ENCODE data around the gene TRAF7. TPM values are rescaled to one million over a fixed set of nuclear protein-coding genes. Genes with fewer than 3 reads are reported as not detected.
"Not testable (repeated sequence)": the region's sequence is repeated elsewhere in the genome, so short reads cannot be mapped to it uniquely, and the experiment has no call there.

The TRAF7 gene
- total and polyA plus RNA-seq, 7 donors, result 15.6 to 47.5 (median 38.6) TPM

GRCh38 chr16:2111412-2112335, 43.9 kb upstream of the TRAF7 start:
- intact Hi-C loops (cut with DNase I); H3K27ac ChIP-seq; H3K4me3 ChIP-seq; DNase-seq; H3K27me3 ChIP-seq (ENCODE audit: insufficient read depth in 3 of 3, low read length in 2 of 3); H3K4me1 ChIP-seq; H3K9me3 ChIP-seq: not testable (repeated sequence)
- ATAC-seq, result peak; percentile 10 to 32 (median 23)
- peaks cover 0 to 70% of the 10 kb centered on the region in 2 donors for H3K36me3 ChIP-seq (ENCODE audit: insufficient read depth in 1 of 2, low read depth in 1 of 2)
- WGBS, 3 donors, result 91 to 93% (median 92%) methylated on average over 42 to 64 of the region's 65 CpGs

- ATAC-seq; H3K27me3 ChIP-seq (ENCODE audit: insufficient read depth in 3 of 3, low read length in 2 of 3); H3K4me1 ChIP-seq; H3K9me3 ChIP-seq; H3K4me3 ChIP-seq; DNase-seq; H3K27ac ChIP-seq; intact Hi-C loops (cut with DNase I): not testable (repeated sequence)
- 83 to 87% (median 84%) methylated on average over 22 to 30 of the region's 30 CpGs for WGBS, 3 donors
- peaks cover 0 to 63% of the 10 kb centered on the region in 2 donors for H3K36me3 ChIP-seq (ENCODE audit: insufficient read depth in 1 of 2, low read depth in 1 of 2)
These were observed 43.0 kb upstream of the TRAF7 start for GRCh38 chr16:2112539-2113106.

GRCh38 chr16:2114225-2114624, 41.4 kb upstream of the TRAF7 start:
- peaks cover 0 to 47% of the 10 kb centered on the region in 2 donors for H3K36me3 ChIP-seq (ENCODE audit: insufficient read depth in 1 of 2, low read depth in 1 of 2)
- H3K27me3 ChIP-seq (ENCODE audit: insufficient read depth in 3 of 3, low read length in 2 of 3); H3K4me1 ChIP-seq; DNase-seq; ATAC-seq; H3K4me3 ChIP-seq; intact Hi-C loops (cut with DNase I); H3K9me3 ChIP-seq: not testable (repeated sequence)
- H3K27ac ChIP-seq, result peak overlapping the region; percentile 63
- 84 to 87% (median 86%) methylated on average over 21 to 26 of the region's 26 CpGs for WGBS, 3 donors

GRCh38 chr16:2114885-2115590, 40.5 kb upstream of the TRAF7 start:
- peaks cover 0 to 41% of the 10 kb centered on the region in 2 donors for H3K36me3 ChIP-seq (ENCODE audit: insufficient read depth in 1 of 2, low read depth in 1 of 2)
- peak in 1 of 2 donors; percentile 64 for DNase-seq
- H3K4me3 ChIP-seq; ATAC-seq; intact Hi-C loops (cut with DNase I); H3K9me3 ChIP-seq; H3K27me3 ChIP-seq (ENCODE audit: insufficient read depth in 3 of 3, low read length in 2 of 3); H3K4me1 ChIP-seq: not testable (repeated sequence)
- H3K27ac ChIP-seq, result peak overlapping the region; percentile 63
- WGBS, 3 donors, result 48 to 54% (median 52%) methylated on average over 22 to 29 of the region's 34 CpGs

- Histone ChIP-seq H3K4me1 (peaks cover 4% of the 10 kb centered on the region), H3K27ac (no peak overlapping the region), H3K9me3 (no peaks in the 10 kb centered on the region), H3K36me3 (ENCODE audit: insufficient read depth in 1 of 2, low read depth in 1 of 2) (peaks cover 0 to 36% of the 10 kb centered on the region in 2 donors), H3K4me3 (no peak overlapping the region), H3K27me3 (ENCODE audit: insufficient read depth in 3 of 3, low read length in 2 of 3) (no peaks in the 10 kb centered on the region)
- DNase-seq (no peak), ATAC-seq (no peak)
- TF ChIP-seq CTCF (IDR thresholded peaks at IDR 0.05), result no peak
- 76 to 79% (median 77%) methylated on average over 6 to 13 of the region's 13 CpGs for WGBS, 3 donors
- intact Hi-C loops (cut with DNase I), result no loop called here
These were observed 40.0 kb upstream of the TRAF7 start for GRCh38 chr16:2115591-2115973.

- H3K9me3 ChIP-seq; H3K4me1 ChIP-seq; DNase-seq; intact Hi-C loops (cut with DNase I); H3K27me3 ChIP-seq (ENCODE audit: insufficient read depth in 3 of 3, low read length in 2 of 3); H3K27ac ChIP-seq; ATAC-seq; H3K4me3 ChIP-seq: not testable (repeated sequence)
- H3K36me3 ChIP-seq (ENCODE audit: insufficient read depth in 1 of 2, low read depth in 1 of 2), result peaks cover 0 to 27% of the 10 kb centered on the region in 2 donors
- 78 to 86% (median 83%) methylated on average over 13 to 24 of the region's 24 CpGs for WGBS, 3 donors
These were observed 39.2 kb upstream of the TRAF7 start for GRCh38 chr16:2116428-2116827.

- H3K9me3 ChIP-seq; H3K27ac ChIP-seq; ATAC-seq; H3K27me3 ChIP-seq (ENCODE audit: insufficient read depth in 3 of 3, low read length in 2 of 3); DNase-seq; intact Hi-C loops (cut with DNase I); H3K4me3 ChIP-seq: not testable (repeated sequence)
- 82 to 95% (median 88%) methylated on average over 12 to 24 of the region's 25 CpGs for WGBS, 3 donors
- peaks cover 17% of the 10 kb centered on the region for H3K4me1 ChIP-seq
- peaks cover 0 to 22% of the 10 kb centered on the region in 2 donors for H3K36me3 ChIP-seq (ENCODE audit: insufficient read depth in 1 of 2, low read depth in 1 of 2)
These were observed 38.2 kb upstream of the TRAF7 start for GRCh38 chr16:2117341-2117740.

- H3K27me3 ChIP-seq (ENCODE audit: insufficient read depth in 3 of 3, low read length in 2 of 3); ATAC-seq; DNase-seq; intact Hi-C loops (cut with DNase I); H3K4me3 ChIP-seq; H3K9me3 ChIP-seq: not testable (repeated sequence)
- H3K27ac ChIP-seq, result peak overlapping the region; percentile 36
- WGBS, 3 donors, result 51 to 81% (median 62%) methylated on average over 13 to 31 of the region's 35 CpGs
- peaks cover 23% of the 10 kb centered on the region for H3K4me1 ChIP-seq
- H3K36me3 ChIP-seq (ENCODE audit: insufficient read depth in 1 of 2, low read depth in 1 of 2), result peaks cover 0 to 17% of the 10 kb centered on the region in 2 donors
These were observed 37.4 kb upstream of the TRAF7 start for GRCh38 chr16:2117960-2118722.
